Liver (tissue), 9 donors: ENCODE measurements around the gene SLC25A29. TPM values are rescaled to one million over a fixed set of nuclear protein-coding genes. Genes with fewer than 3 reads are reported as not detected.
"Not testable (repeated sequence)": the region's sequence is repeated elsewhere in the genome, so short reads cannot be mapped to it uniquely, and the experiment has no call there.

Source experiments
- DNase-seq: peaks from one replicate; pipeline ENCODE4 v3.0.0-alpha.2; 2017; ENCODE audit warnings: low spot score
- H3K27ac ChIP-seq, 2 donors: one replicate each; pipeline ENCODE4 v1.7.0; 2013; ENCODE audit warnings: inconsistent platforms in 2 of 2, low read length in 2 of 2, control low read depth in 1 of 2, low read depth in 1 of 2, mild to moderate bottlenecking in 1 of 2
- H3K27me3 ChIP-seq, 4 donors: one replicate each; pipeline versions ENCODE4 v1.6.1 to v1.7.0; 2013; ENCODE audit warnings: low read length in 3 of 4, inconsistent platforms in 1 of 4, mild to moderate bottlenecking in 1 of 4, moderate library complexity in 1 of 4; ENCODE audit not compliant: control insufficient read depth in 4 of 4, insufficient read depth in 4 of 4
- H3K36me3 ChIP-seq, 4 donors: one replicate each; pipeline versions ENCODE4 v1.6.1 to v1.7.0; 2013; ENCODE audit warnings: low read length in 3 of 4, mild to moderate bottlenecking in 3 of 4, low read depth in 1 of 4, moderate library complexity in 1 of 4; ENCODE audit not compliant: control insufficient read depth in 4 of 4, insufficient read depth in 3 of 4
- H3K4me1 ChIP-seq, 4 donors: one replicate each; pipeline versions ENCODE4 v1.6.1 to v1.7.0; 2013; ENCODE audit warnings: low read length in 3 of 4, mild to moderate bottlenecking in 3 of 4, moderate library complexity in 1 of 4; ENCODE audit not compliant: control insufficient read depth in 4 of 4, insufficient read depth in 4 of 4
- H3K4me3 ChIP-seq, 3 donors: one replicate each; pipeline versions ENCODE4 v1.6.1 to v1.7.0; 2013; ENCODE audit warnings: low read length in 3 of 3, control low read depth in 1 of 3, low read depth in 1 of 3, mild to moderate bottlenecking in 1 of 3
- H3K9ac ChIP-seq, 2 donors: one replicate each; pipeline ENCODE4 v1.7.0; 2013; ENCODE audit warnings: low read length in 2 of 2, mild to moderate bottlenecking in 2 of 2, moderate library complexity in 2 of 2, control low read depth in 1 of 2, low read depth in 1 of 2
- H3K9me3 ChIP-seq, 4 donors: one replicate each; pipeline versions ENCODE4 v1.6.1 to v1.7.0; 2013; ENCODE audit warnings: low read length in 3 of 4; ENCODE audit not compliant: control insufficient read depth in 4 of 4
- ATF3 ChIP-seq: IDR thresholded peaks from 2 replicates; pipeline ENCODE4 v1.6.1; 2016; ENCODE audit warnings: antibody characterized with exemption
- CTCF ChIP-seq: fragments of 150-350 bp; IDR thresholded peaks from 2 replicates; pipeline ENCODE4 v1.5.1; 2017; ENCODE audit warnings: improper control_type of control experiment, low read depth, low read length; ENCODE audit not compliant: missing input control
- GABPA ChIP-seq, 2 donors: IDR thresholded peaks in 1 of 2; conservative IDR thresholded peaks in 1 of 2; 2 replicates each; pipeline ENCODE4 v1.6.1; 2016; ENCODE audit warnings: antibody characterized with exemption in 2 of 2, mild to moderate bottlenecking in 1 of 2, moderate library complexity in 1 of 2
- MAX ChIP-seq: IDR thresholded peaks from 2 replicates; pipeline ENCODE4 v1.6.1; 2016; ENCODE audit warnings: antibody characterized with exemption
- REST ChIP-seq: IDR thresholded peaks from 2 replicates; pipeline ENCODE4 v1.6.1; 2016; ENCODE audit warnings: antibody characterized with exemption, mild to moderate bottlenecking
- SP1 ChIP-seq: IDR thresholded peaks from 2 replicates; pipeline ENCODE4 v1.6.1; 2018; ENCODE audit warnings: antibody characterized with exemption, mild to moderate bottlenecking
- ZBTB33 ChIP-seq: IDR thresholded peaks from 2 replicates; pipeline ENCODE4 v1.6.1; 2016; ENCODE audit warnings: antibody characterized with exemption
- WGBS: extraction: QIAGEN DNeasy Blood & Tissue Kit; methylation state at CpG from one replicate; pipeline ENCODE4 v1.1.7; 2013; 5-methylcytosine and 5-hydroxymethylcytosine counted together
- polyA plus RNA-seq, 2 donors: library from polyadenylated mRNA; stranded (reverse) in 1 of 2; unstranded in 1 of 2; fragments of 200-250 nt in 1 of 2; fragments of >200 nt in 1 of 2; fragmentation: Nextera tagmentation in 1 of 2; extraction: Ambion mirVana in 1 of 2; gene quantifications; one replicate each; pipeline versions ENCODE4 v1.2.1 to v1.2.3, GENCODE V29; 2013 to 2015
- total RNA-seq, 2 donors: library from RNA; depleted of rRNA; stranded (reverse); fragments of >200 nt; gene quantifications; one replicate each; pipeline ENCODE4 v1.2.3, GENCODE V29; 2014
- donor health status: healthy.
- donor health status: healthy.
- donor health status: healthy.
- donor health status: healthy.
- donor health status: healthy.

The SLC25A29 gene
- total and polyA plus RNA-seq, 4 donors: 2.4 to 13.9 (median 8.9) TPM

- Histone ChIP-seq H3K4me3 (no peak overlapping the region), H3K27me3 (no peaks in the 10 kb centered on the region), H3K27ac (no peak overlapping the region), H3K36me3 (no peaks in the 10 kb centered on the region), H3K9me3 (no peaks in the 10 kb centered on the region), H3K4me1 (peaks cover 2 to 19% (median 13%) of the 10 kb centered on the region in 4 donors), H3K9ac (no peak overlapping the region)
- DNase-seq: no peak
- WGBS: 74% methylated on average over 10 of the region's 10 CpGs
- TF ChIP-seq ATF3 (no peak), MAX (no peak), SP1 (no peak), REST (no peak), ZBTB33 (no peak), GABPA (IDR thresholded peaks at IDR 0.05 in 1 of 2, conservative IDR thresholded peaks at IDR 0.05 in 1 of 2) (no peak), CTCF (no peak)
Observed at GRCh38 chr14:100312877-100313400, 6.7 kb upstream of the SLC25A29 start.

- not testable (repeated sequence) for H3K27me3 ChIP-seq, H3K27ac ChIP-seq, DNase-seq, H3K9ac ChIP-seq, H3K36me3 ChIP-seq, H3K4me3 ChIP-seq, H3K9me3 ChIP-seq
- H3K4me1 ChIP-seq: peaks cover 6 to 26% (median 19%) of the 10 kb centered on the region in 4 donors
- 44% methylated on average over 18 of the region's 18 CpGs for WGBS
Observed at GRCh38 chr14:100312110-100312876, 6.0 kb upstream of the SLC25A29 start.
